ENCODE data around the gene PAQR6. TPM values are rescaled to one million over a fixed set of nuclear protein-coding genes. Genes with fewer than 3 reads are reported as not detected.

The PAQR6 gene
- total and polyA plus RNA-seq, 5 donors from 2014 or later = 0.13 to 3.7 (median 0.81) TPM

- peaks cover 19% of the 10 kb centered on the region for H3K36me3 Mint-ChIP-seq
These were observed 17.9 kb downstream of the PAQR6 start for GRCh38 chr1:156229809-156230472.

GRCh38 chr1:156228501-156228900 lies 19.4 kb downstream of the PAQR6 start:
- no peak overlapping the region for H3K4me3 ChIP-seq (ENCODE audit: low read depth, low read length)
- peaks cover 8 to 20% (median 16%) of the 10 kb centered on the region in 4 donors for H3K4me1 Mint-ChIP-seq
- H3K27me3 ChIP-seq (ENCODE audit: control insufficient read depth, insufficient read depth, low read length) = no peaks in the 10 kb centered on the region
- no peak for ATAC-seq (ENCODE audit: low read depth in 2 of 2)
- H3K36me3 Mint-ChIP-seq = peaks cover 23% of the 10 kb centered on the region
- no peaks in the 10 kb centered on the region for H3K9me3 ChIP-seq (ENCODE audit: control insufficient read depth in 2 of 2, low read length in 2 of 2)
- H3K27me3 Mint-ChIP-seq = no peaks in the 10 kb centered on the region
- no peak for DNase-seq
- peak overlapping the region in 2 of 3 donors; percentile 60 to 78 for H3K27ac Mint-ChIP-seq
- H3K27ac ChIP-seq (ENCODE audit: insufficient read depth, low read length, poor library complexity, severe bottlenecking) = no peak overlapping the region
- H3K4me1 ChIP-seq (ENCODE audit: control insufficient read depth, insufficient read depth, low read length, poor library complexity, severe bottlenecking) = peaks cover 11% of the 10 kb centered on the region
- H3K9me3 Mint-ChIP-seq = no peaks in the 10 kb centered on the region
- no peak overlapping the region for H3K4me3 Mint-ChIP-seq
- peaks cover 22% of the 10 kb centered on the region for H3K36me3 ChIP-seq (ENCODE audit: control insufficient read depth, insufficient read depth, low read length)

More at GRCh38 chr1:156229809-156230472, 17.9 kb downstream of the PAQR6 start:
- DNase-seq (no peak), ATAC-seq (ENCODE audit: low read depth in 2 of 2) (no peak)
- Histone ChIP-seq H3K4me1 (ENCODE audit: control insufficient read depth, insufficient read depth, low read length, poor library complexity, severe bottlenecking) (peaks cover 10% of the 10 kb centered on the region), H3K4me3 (ENCODE audit: low read depth, low read length) (no peak overlapping the region), H3K36me3 (ENCODE audit: control insufficient read depth, insufficient read depth, low read length) (peaks cover 23% of the 10 kb centered on the region), H3K9me3 (ENCODE audit: control insufficient read depth in 2 of 2, low read length in 2 of 2) (no peaks in the 10 kb centered on the region), H3K27me3 (ENCODE audit: control insufficient read depth, insufficient read depth, low read length) (no peaks in the 10 kb centered on the region), H3K27ac (ENCODE audit: insufficient read depth, low read length, poor library complexity, severe bottlenecking) (no peak overlapping the region)
- no peaks in the 10 kb centered on the region for H3K27me3 Mint-ChIP-seq
- peak overlapping the region in 1 of 3 donors; percentile 78 for H3K27ac Mint-ChIP-seq
- no peak overlapping the region for H3K4me3 Mint-ChIP-seq
- no peaks in the 10 kb centered on the region for H3K9me3 Mint-ChIP-seq
- H3K4me1 Mint-ChIP-seq = peaks cover 6 to 18% (median 15%) of the 10 kb centered on the region in 4 donors

- Mint-ChIP-seq H3K9me3 (no peaks in the 10 kb centered on the region), H3K36me3 (peaks cover 38% of the 10 kb centered on the region), H3K4me3 (no peak overlapping the region), H3K27ac (peak overlapping the region in 2 of 3 donors; percentile 2 to 89), H3K4me1 (peaks cover 22 to 29% (median 22%) of the 10 kb centered on the region in 4 donors), H3K27me3 (no peaks in the 10 kb centered on the region)
- Histone ChIP-seq H3K9me3 (ENCODE audit: control insufficient read depth in 2 of 2, low read length in 2 of 2) (no peaks in the 10 kb centered on the region), H3K27me3 (ENCODE audit: control insufficient read depth, insufficient read depth, low read length) (no peaks in the 10 kb centered on the region), H3K36me3 (ENCODE audit: control insufficient read depth, insufficient read depth, low read length) (peaks cover 36% of the 10 kb centered on the region), H3K27ac (ENCODE audit: insufficient read depth, low read length, poor library complexity, severe bottlenecking) (no peak overlapping the region), H3K4me1 (ENCODE audit: control insufficient read depth, insufficient read depth, low read length, poor library complexity, severe bottlenecking) (peaks cover 11% of the 10 kb centered on the region), H3K4me3 (ENCODE audit: low read depth, low read length) (no peak overlapping the region)
- ATAC-seq (ENCODE audit: low read depth in 2 of 2) (no peak), DNase-seq (no peak)
These were observed 21.1 kb downstream of the PAQR6 start for GRCh38 chr1:156226782-156227181.

DNA sequence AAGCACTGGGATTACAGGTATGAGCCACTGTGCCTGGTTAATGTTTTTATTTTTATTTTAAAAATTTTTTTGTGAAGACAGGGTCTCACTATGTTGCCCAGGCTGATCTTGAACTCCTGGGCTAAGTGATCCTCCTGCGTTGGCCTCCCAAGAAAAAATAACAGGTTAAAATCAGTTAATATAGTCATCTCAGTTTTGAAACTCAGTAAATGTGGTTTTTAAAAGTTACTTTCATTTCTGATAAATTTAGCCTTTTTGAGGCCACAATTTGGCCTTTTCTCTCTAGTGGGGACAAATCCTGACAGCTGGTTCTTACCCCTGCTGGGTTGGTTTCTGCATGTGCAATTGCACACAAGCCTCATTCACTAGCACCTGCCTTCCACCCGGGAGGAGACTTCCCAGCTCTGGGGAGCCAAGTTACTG lies 21.7 kb downstream of the PAQR6 start:
- H3K9me3 Mint-ChIP-seq = no peaks in the 10 kb centered on the region
- Histone ChIP-seq H3K4me1 (ENCODE audit: control insufficient read depth, insufficient read depth, low read length, poor library complexity, severe bottlenecking) (peaks cover 11% of the 10 kb centered on the region), H3K36me3 (ENCODE audit: control insufficient read depth, insufficient read depth, low read length) (peaks cover 42% of the 10 kb centered on the region), H3K27ac (ENCODE audit: insufficient read depth, low read length, poor library complexity, severe bottlenecking) (peak overlapping the region; percentile 43), H3K4me3 (ENCODE audit: low read depth, low read length) (no peak overlapping the region), H3K27me3 (ENCODE audit: control insufficient read depth, insufficient read depth, low read length) (no peaks in the 10 kb centered on the region), H3K9me3 (ENCODE audit: control insufficient read depth in 2 of 2, low read length in 2 of 2) (no peaks in the 10 kb centered on the region)
- peak in 1 of 3 donors; percentile 60 for DNase-seq
- ATAC-seq (ENCODE audit: low read depth in 2 of 2) = no peak
- H3K27ac Mint-ChIP-seq = peak overlapping the region in 2 of 3 donors; percentile 2 to 89
- no peaks in the 10 kb centered on the region for H3K27me3 Mint-ChIP-seq
- peaks cover 26 to 35% (median 28%) of the 10 kb centered on the region in 4 donors for H3K4me1 Mint-ChIP-seq
- peaks cover 45% of the 10 kb centered on the region for H3K36me3 Mint-ChIP-seq
- H3K4me3 Mint-ChIP-seq = no peak overlapping the region

DNA sequence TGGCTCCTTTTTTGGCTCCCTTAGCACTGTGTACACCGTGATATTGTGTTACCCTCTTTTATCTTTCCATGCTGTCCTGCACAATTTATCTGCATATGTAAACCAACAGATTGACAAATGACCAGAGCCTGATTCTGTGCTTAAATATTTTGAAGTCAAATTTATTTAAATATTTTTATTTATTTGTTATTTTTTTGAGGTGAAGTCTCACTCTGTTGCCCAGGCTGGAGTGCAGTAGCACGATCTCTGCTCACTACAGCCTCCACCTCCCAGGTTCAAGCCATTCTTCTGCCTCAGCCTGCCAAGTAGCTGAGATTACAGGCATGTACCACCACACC lies 22.2 kb downstream of the PAQR6 start:
- peak overlapping the region; percentile 45 to 94 (median 72) for H3K27ac Mint-ChIP-seq
- peaks cover 48% of the 10 kb centered on the region for H3K36me3 Mint-ChIP-seq
- no peaks in the 10 kb centered on the region for H3K9me3 ChIP-seq (ENCODE audit: control insufficient read depth in 2 of 2, low read length in 2 of 2)
- no peak overlapping the region for H3K4me3 ChIP-seq (ENCODE audit: low read depth, low read length)
- H3K4me1 Mint-ChIP-seq = peaks cover 30 to 38% (median 31%) of the 10 kb centered on the region in 4 donors
- H3K36me3 ChIP-seq (ENCODE audit: control insufficient read depth, insufficient read depth, low read length) = peaks cover 47% of the 10 kb centered on the region
- H3K4me1 ChIP-seq (ENCODE audit: control insufficient read depth, insufficient read depth, low read length, poor library complexity, severe bottlenecking) = peaks cover 11% of the 10 kb centered on the region
- peak overlapping the region; percentile 43 for H3K27ac ChIP-seq (ENCODE audit: insufficient read depth, low read length, poor library complexity, severe bottlenecking)
- peak overlapping the region in 1 of 4 donors; percentile 5 for H3K4me3 Mint-ChIP-seq
- no peaks in the 10 kb centered on the region for H3K27me3 Mint-ChIP-seq
- no peak for DNase-seq
- H3K9me3 Mint-ChIP-seq = no peaks in the 10 kb centered on the region
- no peaks in the 10 kb centered on the region for H3K27me3 ChIP-seq (ENCODE audit: control insufficient read depth, insufficient read depth, low read length)
- ATAC-seq (ENCODE audit: low read depth in 2 of 2) = no peak

DNA sequence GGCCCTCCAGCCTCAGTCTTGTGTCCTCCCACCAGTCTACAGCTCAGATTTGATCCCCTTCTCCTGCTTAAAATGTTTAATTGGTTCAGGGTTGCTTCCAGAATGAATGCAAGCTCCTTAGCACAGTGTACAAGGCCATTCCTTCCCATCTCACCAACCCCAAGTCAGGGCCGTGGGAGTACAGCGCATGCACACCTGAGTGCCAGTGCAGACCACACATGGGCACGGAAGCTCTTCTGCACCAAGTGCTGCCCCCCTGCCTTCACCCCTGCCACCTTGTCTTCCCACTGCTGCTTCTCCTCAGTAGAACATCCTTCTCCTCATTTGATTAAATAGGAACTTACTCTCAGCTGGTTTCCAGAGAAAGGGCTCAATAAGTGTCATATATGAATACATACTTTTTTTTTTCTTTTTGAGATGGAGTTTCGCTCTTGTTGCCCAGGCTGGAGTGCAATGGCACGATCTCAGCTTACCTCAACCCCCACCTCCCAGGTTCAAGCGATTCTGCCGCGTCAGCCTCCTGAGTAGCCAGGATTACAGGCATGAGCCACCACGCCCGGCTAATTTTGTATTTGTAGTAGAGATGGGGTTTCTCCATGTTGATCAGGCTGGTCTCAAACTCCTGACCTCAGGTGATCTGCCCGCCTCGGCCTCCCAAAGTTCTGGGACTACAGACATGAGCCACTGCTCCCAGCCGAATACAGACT lies 25.7 kb downstream of the PAQR6 start:
- peaks cover 30% of the 10 kb centered on the region for H3K4me1 ChIP-seq (ENCODE audit: control insufficient read depth, insufficient read depth, low read length, poor library complexity, severe bottlenecking)
- H3K27me3 Mint-ChIP-seq = no peaks in the 10 kb centered on the region
- H3K36me3 Mint-ChIP-seq = peaks cover 42% of the 10 kb centered on the region
- H3K4me3 ChIP-seq (ENCODE audit: low read depth, low read length) = no peak overlapping the region
- no peaks in the 10 kb centered on the region for H3K27me3 ChIP-seq (ENCODE audit: control insufficient read depth, insufficient read depth, low read length)
- H3K36me3 ChIP-seq (ENCODE audit: control insufficient read depth, insufficient read depth, low read length) = peaks cover 38% of the 10 kb centered on the region
- peak overlapping the region; percentile 54 to 85 (median 63) for H3K27ac Mint-ChIP-seq
- H3K27ac ChIP-seq (ENCODE audit: insufficient read depth, low read length, poor library complexity, severe bottlenecking) = no peak overlapping the region
- peak overlapping the region in 1 of 4 donors; percentile 57 for H3K4me3 Mint-ChIP-seq
- H3K9me3 Mint-ChIP-seq = no peaks in the 10 kb centered on the region
- ATAC-seq (ENCODE audit: low read depth in 2 of 2) = no peak
- no peaks in the 10 kb centered on the region for H3K9me3 ChIP-seq (ENCODE audit: control insufficient read depth in 2 of 2, low read length in 2 of 2)
- peaks cover 31 to 59% (median 45%) of the 10 kb centered on the region in 4 donors for H3K4me1 Mint-ChIP-seq
- DNase-seq = no peak

- Mint-ChIP-seq H3K4me1 (peaks cover 22 to 60% (median 36%) of the 10 kb centered on the region in 4 donors), H3K27ac (peak overlapping the region in 2 of 3 donors; percentile 56 to 74), H3K4me3 (peak overlapping the region in 1 of 4 donors; percentile 31), H3K9me3 (no peaks in the 10 kb centered on the region), H3K27me3 (no peaks in the 10 kb centered on the region), H3K36me3 (peaks cover 34% of the 10 kb centered on the region)
- DNase-seq (no peak), ATAC-seq (ENCODE audit: low read depth in 2 of 2) (no peak)
- Histone ChIP-seq H3K4me1 (ENCODE audit: control insufficient read depth, insufficient read depth, low read length, poor library complexity, severe bottlenecking) (peaks cover 28% of the 10 kb centered on the region), H3K27me3 (ENCODE audit: control insufficient read depth, insufficient read depth, low read length) (no peaks in the 10 kb centered on the region), H3K27ac (ENCODE audit: insufficient read depth, low read length, poor library complexity, severe bottlenecking) (no peak overlapping the region), H3K9me3 (ENCODE audit: control insufficient read depth in 2 of 2, low read length in 2 of 2) (no peaks in the 10 kb centered on the region), H3K4me3 (ENCODE audit: low read depth, low read length) (no peak overlapping the region), H3K36me3 (ENCODE audit: control insufficient read depth, insufficient read depth, low read length) (peaks cover 34% of the 10 kb centered on the region)
These were observed 27.6 kb downstream of the PAQR6 start for GRCh38 chr1:156220226-156220625.
